ENCODE data around the gene RHBDF1. TPM values are rescaled to one million over a fixed set of nuclear protein-coding genes. Genes with fewer than 3 reads are reported as not detected.
A peak's percentile ranks its signal among the peaks of the same experiment; 100 is the strongest.

RHBDF1 gene
- total and polyA plus RNA-seq, 2 donors from 2014 or later: 12.0 to 33.1 TPM

DNA sequence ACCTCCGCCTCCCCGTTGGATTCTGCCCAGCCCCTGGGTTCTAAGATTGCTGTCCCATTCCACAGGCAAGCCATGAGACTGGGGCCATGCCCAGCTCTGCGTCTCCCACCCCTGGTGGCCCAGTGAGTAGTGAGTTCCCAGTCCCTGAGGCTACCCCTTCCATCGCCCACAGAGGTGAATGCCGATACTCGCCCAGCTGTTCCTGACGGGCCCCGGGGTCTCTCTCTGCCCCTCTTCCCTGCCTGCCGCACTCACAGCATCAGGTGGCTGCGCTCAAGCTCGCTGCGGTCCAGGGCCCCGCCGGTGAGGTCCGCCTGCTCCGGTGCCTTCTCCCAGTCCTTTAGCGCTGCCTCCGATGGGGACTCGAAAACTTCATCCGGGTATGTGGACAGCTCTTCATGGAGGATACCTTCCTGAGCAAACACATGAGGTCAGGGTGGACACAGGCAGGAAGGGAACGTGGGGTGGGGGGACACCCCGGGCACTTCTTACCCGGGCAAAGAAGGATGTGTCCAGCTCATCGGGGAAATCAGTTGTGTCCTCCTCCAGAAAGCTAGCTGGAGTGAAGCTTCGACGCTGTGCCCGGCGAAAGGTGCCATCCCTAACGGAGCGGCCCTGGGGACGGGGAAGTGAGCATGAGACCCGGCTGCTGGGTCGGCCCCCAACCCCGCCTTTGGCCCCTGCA is 10.0 kb downstream of the RHBDF1 start:
- Histone ChIP-seq H3K4me3 (ENCODE audit: low read length in 3 of 3) (no peak overlapping the region), H3K9me3 (ENCODE audit: control insufficient read depth in 2 of 3, insufficient read depth in 1 of 3, low read length in 3 of 3) (no peaks in the 10 kb centered on the region), H3K27me3 (ENCODE audit: control insufficient read depth, insufficient read depth, low read length) (no peaks in the 10 kb centered on the region), H3K27ac (ENCODE audit: low read depth in 2 of 2, low read length in 2 of 2) (no peak overlapping the region), H3K36me3 (ENCODE audit: control insufficient read depth in 2 of 3, insufficient read depth in 3 of 3, low read length in 3 of 3) (peaks cover 0 to 4% (median 4%) of the 10 kb centered on the region in 3 donors), H3K4me1 (ENCODE audit: control insufficient read depth in 2 of 3, insufficient read depth in 2 of 3, low read depth in 1 of 3, low read length in 3 of 3) (peaks cover 0 to 5% (median 0%) of the 10 kb centered on the region in 3 donors), H3K9ac (ENCODE audit: low read length in 3 of 3) (no peak overlapping the region)
- TF ChIP-seq, protein P1, sequence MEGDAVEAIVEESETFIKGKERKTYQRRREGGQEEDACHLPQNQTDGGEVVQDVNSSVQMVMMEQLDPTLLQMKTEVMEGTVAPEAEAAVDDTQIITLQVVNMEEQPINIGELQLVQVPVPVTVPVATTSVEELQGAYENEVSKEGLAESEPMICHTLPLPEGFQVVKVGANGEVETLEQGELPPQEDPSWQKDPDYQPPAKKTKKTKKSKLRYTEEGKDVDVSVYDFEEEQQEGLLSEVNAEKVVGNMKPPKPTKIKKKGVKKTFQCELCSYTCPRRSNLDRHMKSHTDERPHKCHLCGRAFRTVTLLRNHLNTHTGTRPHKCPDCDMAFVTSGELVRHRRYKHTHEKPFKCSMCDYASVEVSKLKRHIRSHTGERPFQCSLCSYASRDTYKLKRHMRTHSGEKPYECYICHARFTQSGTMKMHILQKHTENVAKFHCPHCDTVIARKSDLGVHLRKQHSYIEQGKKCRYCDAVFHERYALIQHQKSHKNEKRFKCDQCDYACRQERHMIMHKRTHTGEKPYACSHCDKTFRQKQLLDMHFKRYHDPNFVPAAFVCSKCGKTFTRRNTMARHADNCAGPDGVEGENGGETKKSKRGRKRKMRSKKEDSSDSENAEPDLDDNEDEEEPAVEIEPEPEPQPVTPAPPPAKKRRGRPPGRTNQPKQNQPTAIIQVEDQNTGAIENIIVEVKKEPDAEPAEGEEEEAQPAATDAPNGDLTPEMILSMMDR (IDR thresholded peaks at IDR 0.05; ENCODE audit: borderline replicate concordance, extremely low read depth, insufficient read depth): no peak
- peak in 1 of 5 donors; percentile 31 for DNase-seq
- intact Hi-C loops (cut with DNase I): no loop called here
- no peak for FAIRE-seq

DNA sequence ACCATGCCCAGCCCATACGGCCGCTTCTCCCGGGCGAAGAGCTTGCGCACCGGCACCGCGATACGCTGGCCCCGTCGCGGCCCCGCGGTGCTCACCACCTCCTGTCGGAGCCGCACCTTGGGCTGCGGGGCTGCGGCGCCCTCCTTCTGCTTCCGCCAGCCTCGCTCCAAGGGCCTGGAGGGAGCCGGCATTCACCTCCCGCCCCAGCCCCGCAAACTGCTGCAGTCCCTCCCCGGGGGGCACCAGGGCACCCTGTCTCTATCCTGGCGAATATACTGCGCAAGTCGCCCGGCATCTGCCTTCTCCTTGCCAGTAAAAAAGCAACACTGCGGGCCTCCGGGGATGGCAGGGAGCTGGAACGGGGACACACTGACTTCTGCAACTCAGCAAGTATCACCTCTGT is 10.6 kb downstream of the RHBDF1 start:
- no peak overlapping the region for H3K9ac ChIP-seq (ENCODE audit: low read length in 3 of 3)
- TF ChIP-seq, protein P1 (IDR thresholded peaks at IDR 0.05; ENCODE audit: borderline replicate concordance, extremely low read depth, insufficient read depth): no peak
- H3K36me3 ChIP-seq (ENCODE audit: control insufficient read depth in 2 of 3, insufficient read depth in 3 of 3, low read length in 3 of 3): peaks cover 0 to 10% (median 4%) of the 10 kb centered on the region in 3 donors
- intact Hi-C loops (cut with DNase I): no loop called here
- no peak overlapping the region for H3K4me3 ChIP-seq (ENCODE audit: low read length in 3 of 3)
- H3K27me3 ChIP-seq (ENCODE audit: control insufficient read depth, insufficient read depth, low read length): no peaks in the 10 kb centered on the region
- peaks cover 0 to 2% (median 0%) of the 10 kb centered on the region in 3 donors for H3K4me1 ChIP-seq (ENCODE audit: control insufficient read depth in 2 of 3, insufficient read depth in 2 of 3, low read depth in 1 of 3, low read length in 3 of 3)
- FAIRE-seq: no peak
- H3K9me3 ChIP-seq (ENCODE audit: control insufficient read depth in 2 of 3, insufficient read depth in 1 of 3, low read length in 3 of 3): no peaks in the 10 kb centered on the region
- H3K27ac ChIP-seq (ENCODE audit: low read depth in 2 of 2, low read length in 2 of 2): no peak overlapping the region
- peak in 1 of 5 donors; percentile 35 for DNase-seq

DNA sequence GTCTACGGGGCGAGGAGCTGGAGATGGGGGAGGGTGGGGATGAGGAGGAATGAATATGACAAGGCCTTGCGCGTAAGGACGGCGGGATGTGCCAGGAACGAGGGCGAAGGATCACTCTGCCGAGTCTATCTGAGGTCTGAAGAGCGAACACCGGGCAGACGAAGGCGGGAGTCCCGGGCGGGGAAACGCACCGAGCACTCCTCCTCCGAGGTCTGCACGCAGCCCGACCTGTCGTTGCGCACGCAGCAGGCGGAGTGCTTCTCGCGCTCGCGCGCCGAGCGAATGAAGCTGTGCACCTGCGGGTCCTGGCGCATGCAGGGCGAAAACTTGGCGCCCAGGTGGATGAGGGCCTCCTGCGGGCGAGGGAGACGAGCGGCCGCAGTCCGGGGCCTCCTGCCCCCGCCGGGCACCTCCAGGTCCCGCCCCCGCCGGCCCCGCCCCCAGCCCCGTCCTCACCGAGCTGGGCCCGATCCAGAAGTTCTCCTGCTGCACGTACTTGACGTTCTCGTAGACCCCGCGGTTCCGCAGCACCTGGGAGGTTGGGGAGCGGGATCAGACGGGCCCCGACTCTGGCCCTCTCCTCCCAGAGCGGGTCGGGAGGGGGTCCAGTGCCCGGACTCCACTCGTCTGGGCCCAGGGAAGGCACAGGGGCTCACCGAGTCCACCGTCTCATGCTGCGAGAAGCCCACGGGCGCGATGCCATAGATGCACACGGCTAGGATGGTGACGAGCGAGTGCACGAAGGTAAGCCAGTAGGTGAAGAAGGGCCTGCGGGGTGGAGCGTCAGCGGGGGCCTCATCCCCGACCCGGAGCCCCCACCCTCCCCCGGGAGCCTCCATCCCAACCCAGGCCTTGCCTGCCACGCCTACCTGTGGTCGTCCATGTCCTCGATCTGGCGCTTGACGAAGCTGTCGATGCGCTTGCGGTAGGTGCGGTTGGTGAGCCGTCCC is 11.2 kb downstream of the RHBDF1 start:
- H3K27ac ChIP-seq (ENCODE audit: low read depth in 2 of 2, low read length in 2 of 2): no peak overlapping the region
- H3K27me3 ChIP-seq (ENCODE audit: control insufficient read depth, insufficient read depth, low read length): no peaks in the 10 kb centered on the region
- H3K36me3 ChIP-seq (ENCODE audit: control insufficient read depth in 2 of 3, insufficient read depth in 3 of 3, low read length in 3 of 3): peaks cover 0 to 12% (median 5%) of the 10 kb centered on the region in 3 donors
- H3K9ac ChIP-seq (ENCODE audit: low read length in 3 of 3): no peak overlapping the region
- TF ChIP-seq, protein P1 (IDR thresholded peaks at IDR 0.05; ENCODE audit: borderline replicate concordance, extremely low read depth, insufficient read depth): no peak
- intact Hi-C loops (cut with DNase I): no loop called here
- DNase-seq (peak in 1 of 5 donors; percentile 49), FAIRE-seq (no peak)
- no peaks in the 10 kb centered on the region for H3K9me3 ChIP-seq (ENCODE audit: control insufficient read depth in 2 of 3, insufficient read depth in 1 of 3, low read length in 3 of 3)
- H3K4me3 ChIP-seq (ENCODE audit: low read length in 3 of 3): no peak overlapping the region
- peaks cover 0 to 2% (median 0%) of the 10 kb centered on the region in 3 donors for H3K4me1 ChIP-seq (ENCODE audit: control insufficient read depth in 2 of 3, insufficient read depth in 2 of 3, low read depth in 1 of 3, low read length in 3 of 3)

All from kidney (tissue), 14 donors.